Measurements from ENCODE around the gene IFT52. TPM values are rescaled to one million over a fixed set of nuclear protein-coding genes. Genes with fewer than 3 reads are reported as not detected.

The IFT52 gene
- total RNA-seq, 2 experiments from 2014 or later, result 22.7 to 24.7 TPM

DNA sequence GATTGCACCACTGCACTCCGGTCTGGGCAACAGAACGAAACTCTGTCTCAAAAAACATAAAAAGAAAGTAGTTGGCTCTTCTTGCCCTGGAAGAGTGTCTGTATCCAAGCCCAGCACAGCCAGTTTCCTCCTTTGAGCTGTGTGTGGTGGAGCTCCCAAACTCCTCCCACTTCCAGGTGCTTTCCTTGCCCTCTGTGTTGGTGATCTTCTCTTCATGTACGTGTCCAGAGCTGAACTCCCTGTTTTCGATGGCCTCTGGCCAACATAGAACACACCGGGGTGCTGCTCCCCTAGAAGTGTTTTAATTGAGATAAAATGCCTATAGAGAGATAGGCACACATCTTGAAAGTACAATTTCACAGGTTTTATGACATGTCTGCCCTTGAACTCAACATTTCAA, 48.6 kb upstream of the IFT52 start:
- H3K4me3 ChIP-seq (ENCODE audit: low read depth, low read length, poor library complexity, severe bottlenecking), result no peak overlapping the region
- BruUV-seq (replicated peaks), result no TSS peak
- H3K4me2 ChIP-seq (ENCODE audit: low read length), result no peak overlapping the region
- no peaks in the 10 kb centered on the region for H4K20me1 ChIP-seq (ENCODE audit: insufficient read depth, low read length)
- H3K36me3 ChIP-seq (ENCODE audit: insufficient read depth, low read length), result no peaks in the 10 kb centered on the region; the same call in none of the 2 replicates
- POLR2A ChIA-PET, result interaction anchor here (0.6 to 1.0 kb wide), 2 partner anchors 10 to 16 kb away, joined by 3 to 5 read pairs; no protein-coding TSS in a partner anchor
- no peaks in the 10 kb centered on the region for H3K9me3 ChIP-seq (ENCODE audit: low read length)
- TF ChIP-seq EZH2phosphoT487 (IDR thresholded peaks at IDR 0.05; ENCODE audit: borderline replicate concordance, low read depth, low read length), result no peak
- TF ChIP-seq, protein P1, sequence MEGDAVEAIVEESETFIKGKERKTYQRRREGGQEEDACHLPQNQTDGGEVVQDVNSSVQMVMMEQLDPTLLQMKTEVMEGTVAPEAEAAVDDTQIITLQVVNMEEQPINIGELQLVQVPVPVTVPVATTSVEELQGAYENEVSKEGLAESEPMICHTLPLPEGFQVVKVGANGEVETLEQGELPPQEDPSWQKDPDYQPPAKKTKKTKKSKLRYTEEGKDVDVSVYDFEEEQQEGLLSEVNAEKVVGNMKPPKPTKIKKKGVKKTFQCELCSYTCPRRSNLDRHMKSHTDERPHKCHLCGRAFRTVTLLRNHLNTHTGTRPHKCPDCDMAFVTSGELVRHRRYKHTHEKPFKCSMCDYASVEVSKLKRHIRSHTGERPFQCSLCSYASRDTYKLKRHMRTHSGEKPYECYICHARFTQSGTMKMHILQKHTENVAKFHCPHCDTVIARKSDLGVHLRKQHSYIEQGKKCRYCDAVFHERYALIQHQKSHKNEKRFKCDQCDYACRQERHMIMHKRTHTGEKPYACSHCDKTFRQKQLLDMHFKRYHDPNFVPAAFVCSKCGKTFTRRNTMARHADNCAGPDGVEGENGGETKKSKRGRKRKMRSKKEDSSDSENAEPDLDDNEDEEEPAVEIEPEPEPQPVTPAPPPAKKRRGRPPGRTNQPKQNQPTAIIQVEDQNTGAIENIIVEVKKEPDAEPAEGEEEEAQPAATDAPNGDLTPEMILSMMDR (conservative IDR thresholded peaks at IDR 0.05; ENCODE audit: low read length), result no peak
- DNase-seq (ENCODE audit: low spot score), result no peak
- no peaks in the 10 kb centered on the region for H3K9me2 ChIP-seq (ENCODE audit: insufficient read depth, low read length)
- H3K79me2 ChIP-seq (ENCODE audit: insufficient read depth, low read depth, low read length), result no peaks in the 10 kb centered on the region
- no peak overlapping the region for H2AFZ ChIP-seq (ENCODE audit: low read length)
- intact Hi-C loops (cut with micrococcal nuclease; ENCODE audit: unreplicated experiment), result no loop called here
- CTCF ChIA-PET (ENCODE audit: unreplicated experiment), result no interaction called here
- H3K4me1 ChIP-seq (ENCODE audit: insufficient read depth, low read length, poor library complexity, severe bottlenecking), result no peaks in the 10 kb centered on the region
- no peak overlapping the region for H3K27ac ChIP-seq (ENCODE audit: low read depth, low read length, poor library complexity, severe bottlenecking)

DNA sequence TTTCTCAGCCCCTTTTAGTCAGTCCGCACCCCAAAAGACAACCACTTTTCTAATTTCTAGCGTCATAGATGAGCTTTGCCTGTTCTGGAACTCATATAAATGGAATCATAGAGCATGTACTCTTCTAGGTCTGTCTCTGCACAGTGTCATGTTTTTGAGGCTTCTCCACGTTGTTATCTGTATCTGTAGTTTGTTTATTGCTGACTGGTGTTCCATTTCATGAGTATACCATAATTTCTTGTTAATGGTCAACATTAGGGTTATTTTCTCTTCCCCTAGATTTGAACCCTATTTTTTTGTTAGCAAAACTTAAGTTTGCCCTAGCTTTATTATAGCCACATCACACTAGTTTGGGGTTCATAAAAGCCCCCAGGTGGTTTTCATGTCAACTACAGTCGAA, 48.1 kb upstream of the IFT52 start:
- Histone ChIP-seq H3K36me3 (ENCODE audit: insufficient read depth, low read length) (no peaks in the 10 kb centered on the region; the same call in 1 of the 2 replicates), H2AFZ (ENCODE audit: low read length) (no peak overlapping the region), H3K9me2 (ENCODE audit: insufficient read depth, low read length) (no peaks in the 10 kb centered on the region), H3K4me3 (ENCODE audit: low read depth, low read length, poor library complexity, severe bottlenecking) (no peak overlapping the region), H3K4me2 (ENCODE audit: low read length) (no peak overlapping the region), H4K20me1 (ENCODE audit: insufficient read depth, low read length) (no peaks in the 10 kb centered on the region), H3K4me1 (ENCODE audit: insufficient read depth, low read length, poor library complexity, severe bottlenecking) (no peaks in the 10 kb centered on the region), H3K27ac (ENCODE audit: low read depth, low read length, poor library complexity, severe bottlenecking) (no peak overlapping the region), H3K79me2 (ENCODE audit: insufficient read depth, low read depth, low read length) (no peaks in the 10 kb centered on the region), H3K9me3 (ENCODE audit: low read length) (no peaks in the 10 kb centered on the region)
- intact Hi-C loops (cut with micrococcal nuclease; ENCODE audit: unreplicated experiment), result no loop called here
- no TSS peak for BruUV-seq (replicated peaks)
- ChIA-PET POLR2A (interaction anchor here (0.6 to 1.0 kb wide), 2 partner anchors 10 to 16 kb away, joined by 3 to 5 read pairs; no protein-coding TSS in a partner anchor), CTCF (ENCODE audit: unreplicated experiment) (no interaction called here)
- TF ChIP-seq, protein P1 (conservative IDR thresholded peaks at IDR 0.05; ENCODE audit: low read length), result no peak
- TF ChIP-seq EZH2phosphoT487 (IDR thresholded peaks at IDR 0.05; ENCODE audit: borderline replicate concordance, low read depth, low read length), result no peak
- DNase-seq (ENCODE audit: low spot score), result no peak

- H2AFZ ChIP-seq (ENCODE audit: low read length), result no peak overlapping the region
- ChIA-PET POLR2A (interaction anchor here (1.0 kb wide), 1 partner anchor 11 kb away, joined by 5 read pairs; no protein-coding TSS in a partner anchor), CTCF (ENCODE audit: unreplicated experiment) (no interaction called here)
- no peak overlapping the region for H3K4me2 ChIP-seq (ENCODE audit: low read length)
- no peak for DNase-seq (ENCODE audit: low spot score)
- H3K4me3 ChIP-seq (ENCODE audit: low read depth, low read length, poor library complexity, severe bottlenecking), result no peak overlapping the region
- H3K9me2 ChIP-seq (ENCODE audit: insufficient read depth, low read length), result no peaks in the 10 kb centered on the region
- BruUV-seq (replicated peaks), result no TSS peak
- H3K79me2 ChIP-seq (ENCODE audit: insufficient read depth, low read depth, low read length), result no peaks in the 10 kb centered on the region
- intact Hi-C loops (cut with micrococcal nuclease; ENCODE audit: unreplicated experiment), result no loop called here
- no peaks in the 10 kb centered on the region; the same call in 1 of the 2 replicates for H3K36me3 ChIP-seq (ENCODE audit: insufficient read depth, low read length)
- TF ChIP-seq, protein P1 (conservative IDR thresholded peaks at IDR 0.05; ENCODE audit: low read length), result no peak
- TF ChIP-seq EZH2phosphoT487 (IDR thresholded peaks at IDR 0.05; ENCODE audit: borderline replicate concordance, low read depth, low read length), result no peak
- H4K20me1 ChIP-seq (ENCODE audit: insufficient read depth, low read length), result no peaks in the 10 kb centered on the region
- no peaks in the 10 kb centered on the region for H3K9me3 ChIP-seq (ENCODE audit: low read length)
- no peak overlapping the region for H3K27ac ChIP-seq (ENCODE audit: low read depth, low read length, poor library complexity, severe bottlenecking)
- no peaks in the 10 kb centered on the region for H3K4me1 ChIP-seq (ENCODE audit: insufficient read depth, low read length, poor library complexity, severe bottlenecking)
Observed at GRCh38 chr20:43543138-43543537, 47.6 kb upstream of the IFT52 start.

Data from OCI-LY7 (cell line).